ENCODE results near the gene RPS25.

RPS25 gene

DNA sequence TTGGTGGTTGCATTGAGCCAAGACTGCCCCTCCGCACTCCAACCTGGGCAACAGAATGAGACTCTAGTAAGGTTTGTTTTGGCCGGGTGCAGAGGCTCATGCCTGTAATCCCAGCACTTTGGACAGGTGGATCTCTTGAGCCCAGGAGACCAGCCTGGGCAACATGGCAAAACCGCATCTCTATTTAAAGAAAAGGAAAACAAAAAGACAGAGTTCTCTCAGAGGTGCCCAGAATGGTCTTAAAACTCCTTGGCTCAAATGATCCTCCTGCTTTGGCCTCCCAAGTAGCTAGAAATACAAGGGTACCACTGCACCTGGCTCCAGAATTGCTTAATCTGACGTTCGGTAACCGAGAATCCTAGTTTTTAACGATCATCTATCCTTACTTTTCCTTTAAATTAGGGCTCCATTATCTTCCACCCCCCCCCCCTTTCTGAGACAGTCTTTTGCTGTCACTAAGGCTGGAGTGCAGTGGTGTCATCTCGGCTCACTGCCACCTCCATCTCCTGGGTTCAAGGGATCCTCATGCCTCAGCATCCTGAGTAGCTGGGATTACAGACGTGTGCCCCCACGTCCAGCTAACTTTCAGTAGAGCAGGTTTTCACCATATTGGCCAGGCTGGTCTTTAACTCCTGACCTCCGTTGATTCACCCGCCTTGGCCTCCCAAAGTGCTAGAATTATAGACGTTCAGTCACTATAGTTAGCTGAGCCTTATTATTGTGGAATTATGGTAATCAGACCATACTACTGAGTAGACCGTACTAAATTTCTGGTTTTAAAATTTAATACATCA is 1.7 kb downstream of the RPS25 start:
- peak overlapping the region; percentile 82 for H3K27ac ChIP-seq (ENCODE audit: poor library complexity, severe bottlenecking)
- no peak for TF ChIP-seq CTCF (IDR thresholded peaks at IDR 0.05; ENCODE audit: poor library complexity, severe bottlenecking)
- no peaks in the 10 kb centered on the region for H3K27me3 ChIP-seq (ENCODE audit: insufficient read depth, poor library complexity, severe bottlenecking)
- H3K36me3 ChIP-seq (ENCODE audit: low read depth) = peaks cover 72% of the 10 kb centered on the region
- peak overlapping the region; percentile 85 for H3K4me3 ChIP-seq (ENCODE audit: severe bottlenecking)
- H3K4me1 ChIP-seq (ENCODE audit: insufficient read depth, poor library complexity, severe bottlenecking) = peaks cover 19% of the 10 kb centered on the region
- H3K9me3 ChIP-seq (ENCODE audit: severe bottlenecking) = no peaks in the 10 kb centered on the region
- ATAC-seq (ENCODE audit: low read depth) = no peak
- DNase-seq (ENCODE audit: low spot score) = no peak

GRCh38 chr11:119015054-119015611 is 3.0 kb downstream of the RPS25 start:
- peak; percentile 40 for TF ChIP-seq CTCF (IDR thresholded peaks at IDR 0.05; ENCODE audit: poor library complexity, severe bottlenecking)
- Histone ChIP-seq H3K4me1 (ENCODE audit: insufficient read depth, poor library complexity, severe bottlenecking) (peaks cover 15% of the 10 kb centered on the region), H3K27me3 (ENCODE audit: insufficient read depth, poor library complexity, severe bottlenecking) (no peaks in the 10 kb centered on the region), H3K27ac (ENCODE audit: poor library complexity, severe bottlenecking) (peak overlapping the region; percentile 82), H3K4me3 (ENCODE audit: severe bottlenecking) (no peak overlapping the region), H3K9me3 (ENCODE audit: severe bottlenecking) (no peaks in the 10 kb centered on the region), H3K36me3 (ENCODE audit: low read depth) (peaks cover 69% of the 10 kb centered on the region)
- ATAC-seq (ENCODE audit: low read depth) (no peak), DNase-seq (ENCODE audit: low spot score) (no peak)

- Histone ChIP-seq H3K36me3 (ENCODE audit: low read depth) (peaks cover 65% of the 10 kb centered on the region), H3K4me1 (ENCODE audit: insufficient read depth, poor library complexity, severe bottlenecking) (peaks cover 12% of the 10 kb centered on the region), H3K27ac (ENCODE audit: poor library complexity, severe bottlenecking) (peak overlapping the region; percentile 82)
These were observed 3.8 kb downstream of the RPS25 start for GRCh38 chr11:119014209-119014924.

GRCh38 chr11:119012629-119013170 is 5.4 kb downstream of the RPS25 start:
- TF ChIP-seq CTCF (IDR thresholded peaks at IDR 0.05; ENCODE audit: poor library complexity, severe bottlenecking) = no peak
- DNase-seq (ENCODE audit: low spot score) (no peak), ATAC-seq (ENCODE audit: low read depth) (no peak)
- H3K27me3 ChIP-seq (ENCODE audit: insufficient read depth, poor library complexity, severe bottlenecking) = no peaks in the 10 kb centered on the region
- H3K36me3 ChIP-seq (ENCODE audit: low read depth) = peaks cover 79% of the 10 kb centered on the region
- H3K9me3 ChIP-seq (ENCODE audit: severe bottlenecking) = no peaks in the 10 kb centered on the region
- H3K4me1 ChIP-seq (ENCODE audit: insufficient read depth, poor library complexity, severe bottlenecking) = peaks cover 12% of the 10 kb centered on the region
- H3K27ac ChIP-seq (ENCODE audit: poor library complexity, severe bottlenecking) = no peak overlapping the region
- no peak overlapping the region for H3K4me3 ChIP-seq (ENCODE audit: severe bottlenecking)

More at GRCh38 chr11:119014209-119014924, 3.8 kb downstream of the RPS25 start:
- Histone ChIP-seq H3K9me3 (ENCODE audit: severe bottlenecking) (no peaks in the 10 kb centered on the region), H3K27me3 (ENCODE audit: insufficient read depth, poor library complexity, severe bottlenecking) (no peaks in the 10 kb centered on the region), H3K4me3 (ENCODE audit: severe bottlenecking) (no peak overlapping the region)
- TF ChIP-seq CTCF (IDR thresholded peaks at IDR 0.05; ENCODE audit: poor library complexity, severe bottlenecking) = no peak
- no peak for DNase-seq (ENCODE audit: low spot score)
- no peak for ATAC-seq (ENCODE audit: low read depth)

Measured in RWPE2 (cell line).